GM19438 (cell line): ENCODE measurements around the gene C17orf107.

Source experiments
- ATAC-seq: cut with Tn5 transposase; IDR thresholded peaks from one replicate; pipeline ENCODE4 v1.9.1; 2021; ENCODE audit warnings: low read depth; ENCODE audit not compliant: unreplicated experiment

C17orf107 gene

DNA sequence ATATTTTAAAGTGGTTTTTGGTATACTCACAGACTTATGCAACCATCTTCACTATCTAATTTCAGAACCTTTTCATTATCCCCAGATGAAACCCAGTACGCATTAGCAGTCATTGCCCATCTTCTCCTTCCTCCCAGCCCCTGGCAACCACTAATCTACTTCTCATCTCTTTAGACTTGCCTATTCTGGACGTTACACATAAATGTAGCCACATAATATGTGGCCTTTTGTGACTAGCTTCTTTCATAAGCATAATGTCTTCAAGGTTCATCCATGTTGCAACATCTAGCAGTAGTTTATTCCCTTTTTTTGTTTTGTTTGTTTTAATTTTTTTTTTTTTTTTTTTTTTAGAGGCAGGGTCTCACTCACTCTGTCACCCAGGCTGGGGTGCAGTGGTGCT is 28.5 kb upstream of the C17orf107 start:
- ATAC-seq, result no peak

DNA sequence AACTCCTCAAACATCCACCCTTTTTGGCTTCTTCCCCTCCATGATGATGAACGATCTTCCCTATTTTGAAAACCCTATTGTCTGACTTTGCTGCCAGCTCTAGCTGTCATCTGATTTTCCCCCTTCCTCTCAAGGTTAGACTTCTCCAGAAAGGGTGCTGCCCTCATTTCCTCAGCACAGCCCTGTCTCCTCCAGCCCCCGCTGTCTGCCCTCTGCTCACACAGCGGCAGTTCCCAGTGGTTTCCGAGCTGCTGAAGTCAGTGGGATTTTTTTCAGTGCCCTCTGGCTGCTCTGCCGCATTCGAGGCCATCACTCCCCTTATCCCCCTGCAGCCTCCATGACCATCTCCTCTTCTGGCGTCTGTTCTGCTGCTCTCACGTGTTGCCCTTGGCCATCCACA is 26.6 kb upstream of the C17orf107 start:
- ATAC-seq, result no peak

DNA sequence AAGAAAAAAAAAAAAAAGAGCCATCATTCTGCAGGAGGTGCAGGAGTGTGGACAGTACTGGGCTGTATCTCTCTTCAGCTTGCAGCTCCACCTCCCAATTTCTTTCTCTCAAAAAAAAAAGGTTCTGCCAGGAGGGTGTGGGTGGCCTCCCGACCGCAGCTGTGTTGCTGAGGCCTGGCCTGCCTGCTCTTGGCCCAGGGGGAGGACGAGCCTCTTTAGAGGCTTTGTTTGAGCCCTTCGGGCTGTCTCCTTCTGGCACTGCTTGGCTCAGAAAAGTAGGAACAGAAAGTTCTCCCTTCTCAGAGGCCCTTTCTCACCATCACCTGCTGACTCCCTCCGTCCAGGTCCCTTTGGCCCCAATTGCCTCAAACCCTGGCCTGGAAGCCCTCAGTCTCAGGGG is 22.2 kb upstream of the C17orf107 start:
- no peak for ATAC-seq

DNA sequence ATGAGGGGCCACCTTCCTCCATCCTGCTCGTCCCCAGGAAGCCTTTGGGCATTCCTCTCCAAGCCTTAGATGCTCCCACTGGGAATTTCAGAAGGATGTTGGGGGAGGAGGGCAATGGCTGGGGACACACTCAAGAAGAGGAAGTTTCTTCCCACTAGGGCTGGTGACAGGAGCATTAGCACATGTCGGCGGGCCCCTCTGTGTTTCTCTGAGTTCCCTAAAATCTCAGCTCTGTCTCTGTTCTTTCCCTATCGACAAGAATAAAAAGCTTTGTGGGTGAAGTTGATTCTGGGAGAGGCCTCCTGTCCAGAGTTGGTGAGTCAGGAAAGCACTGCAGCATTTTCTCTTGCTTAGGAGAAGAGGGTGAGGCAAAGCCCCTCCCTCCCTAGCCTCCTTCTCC is 19.7 kb upstream of the C17orf107 start:
- no peak for ATAC-seq

DNA sequence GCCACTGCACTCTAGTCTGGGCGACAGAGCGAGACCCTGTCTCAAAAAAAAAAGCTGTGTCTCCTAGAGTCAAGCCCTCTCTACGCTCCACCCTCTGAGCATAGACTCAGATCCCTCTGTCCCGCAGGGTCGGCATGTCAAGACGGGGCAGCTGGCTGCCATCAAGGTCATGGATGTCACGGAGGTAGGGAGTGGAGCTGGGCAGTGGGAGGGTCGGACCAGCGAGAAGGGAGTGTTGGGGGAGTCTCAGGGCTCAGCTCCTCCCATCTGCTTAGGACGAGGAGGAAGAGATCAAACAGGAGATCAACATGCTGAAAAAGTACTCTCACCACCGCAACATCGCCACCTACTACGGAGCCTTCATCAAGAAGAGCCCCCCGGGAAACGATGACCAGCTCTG is 18.5 kb upstream of the C17orf107 start:
- ATAC-seq, result no peak

DNA sequence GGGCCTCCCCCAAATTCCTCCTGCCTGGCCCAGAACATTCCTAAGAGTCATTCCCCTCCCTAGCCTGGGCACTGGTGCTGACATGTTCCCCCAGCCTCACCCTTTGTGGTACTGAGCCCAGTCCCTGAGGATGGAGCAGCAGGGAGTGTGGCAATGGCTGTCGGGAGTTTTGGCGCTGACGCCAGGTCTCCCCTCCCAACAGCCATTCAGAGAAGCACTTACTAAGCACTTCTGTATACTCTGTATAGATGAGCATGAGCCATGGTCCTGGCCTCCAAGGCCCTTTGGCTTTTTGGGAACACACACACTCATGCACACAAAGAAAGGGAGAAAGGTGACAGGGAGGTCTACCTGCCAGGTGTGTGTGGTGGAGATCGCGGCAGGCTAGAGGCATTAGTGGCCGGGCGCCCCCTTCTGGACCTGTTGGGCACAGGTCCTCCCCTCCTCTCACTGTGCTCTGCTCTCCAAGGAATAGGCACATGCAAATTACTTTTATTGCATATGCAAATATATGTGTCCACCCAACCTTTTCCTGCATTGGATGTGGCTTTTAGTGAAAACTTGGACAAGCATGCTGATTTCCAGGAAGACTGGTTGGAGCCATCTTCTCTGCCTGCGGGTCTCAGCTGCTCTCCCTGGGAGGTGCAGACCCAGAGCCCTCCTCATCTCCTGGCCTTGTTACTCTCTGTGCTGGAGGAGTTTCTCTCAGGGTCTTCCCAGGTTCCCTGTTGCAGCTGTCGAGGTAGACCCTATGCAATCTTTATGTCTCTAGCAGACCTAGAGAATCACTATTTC is 17.4 kb upstream of the C17orf107 start:
- no peak for ATAC-seq

DNA sequence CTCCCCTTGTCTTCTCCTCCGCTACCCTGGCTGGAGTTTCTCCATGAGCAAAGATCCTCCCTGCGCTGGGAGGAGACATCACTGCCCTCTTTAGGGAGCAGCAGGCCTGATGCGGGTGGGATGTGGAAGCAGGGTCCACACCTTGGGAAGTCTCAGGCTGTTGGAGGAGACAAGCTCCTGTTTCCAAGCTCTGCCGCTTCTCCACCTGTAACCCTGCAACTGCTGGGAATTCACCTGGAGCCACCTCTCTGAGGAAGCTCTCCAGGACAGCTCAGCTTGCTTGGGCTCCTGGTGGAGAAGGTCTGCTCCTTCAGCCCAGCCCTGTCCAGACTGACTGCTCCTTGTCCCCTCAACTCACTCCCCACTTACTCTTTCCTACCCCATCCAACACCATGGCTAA is 14.8 kb upstream of the C17orf107 start:
- no peak for ATAC-seq

DNA sequence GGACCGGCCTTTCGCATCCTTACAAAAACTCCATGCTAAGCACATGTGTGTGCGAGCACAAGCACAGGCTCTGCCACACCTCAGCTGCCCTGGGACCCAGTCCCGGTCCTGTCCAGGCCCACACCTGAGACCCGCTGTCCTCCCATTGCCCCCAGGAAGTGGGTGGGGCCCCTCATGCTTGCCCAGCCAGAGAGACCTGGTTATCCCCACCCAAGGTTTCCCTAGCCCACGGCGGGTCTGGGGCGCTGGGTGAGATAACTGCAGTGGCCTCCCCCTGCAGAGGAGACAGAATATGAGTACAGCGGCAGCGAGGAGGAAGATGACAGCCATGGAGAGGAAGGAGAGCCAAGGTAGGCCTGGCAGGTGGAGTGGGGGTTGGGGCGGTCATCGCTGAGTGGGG is 12.5 kb upstream of the C17orf107 start:
- ATAC-seq, result no peak

DNA sequence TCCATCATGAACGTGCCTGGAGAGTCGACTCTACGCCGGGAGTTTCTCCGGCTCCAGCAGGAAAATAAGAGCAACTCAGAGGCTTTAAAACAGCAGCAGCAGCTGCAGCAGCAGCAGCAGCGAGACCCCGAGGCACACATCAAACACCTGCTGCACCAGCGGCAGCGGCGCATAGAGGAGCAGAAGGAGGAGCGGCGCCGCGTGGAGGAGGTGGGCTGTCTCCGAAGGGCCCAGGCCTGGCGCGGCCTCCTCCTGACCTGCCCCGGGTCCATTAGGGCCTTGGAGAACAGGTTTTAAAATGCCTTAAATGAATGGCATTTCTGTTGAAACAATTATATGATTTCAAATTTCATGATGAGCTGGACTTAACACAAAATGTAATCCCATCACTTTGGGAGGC is 11.8 kb upstream of the C17orf107 start:
- ATAC-seq, result no peak

DNA sequence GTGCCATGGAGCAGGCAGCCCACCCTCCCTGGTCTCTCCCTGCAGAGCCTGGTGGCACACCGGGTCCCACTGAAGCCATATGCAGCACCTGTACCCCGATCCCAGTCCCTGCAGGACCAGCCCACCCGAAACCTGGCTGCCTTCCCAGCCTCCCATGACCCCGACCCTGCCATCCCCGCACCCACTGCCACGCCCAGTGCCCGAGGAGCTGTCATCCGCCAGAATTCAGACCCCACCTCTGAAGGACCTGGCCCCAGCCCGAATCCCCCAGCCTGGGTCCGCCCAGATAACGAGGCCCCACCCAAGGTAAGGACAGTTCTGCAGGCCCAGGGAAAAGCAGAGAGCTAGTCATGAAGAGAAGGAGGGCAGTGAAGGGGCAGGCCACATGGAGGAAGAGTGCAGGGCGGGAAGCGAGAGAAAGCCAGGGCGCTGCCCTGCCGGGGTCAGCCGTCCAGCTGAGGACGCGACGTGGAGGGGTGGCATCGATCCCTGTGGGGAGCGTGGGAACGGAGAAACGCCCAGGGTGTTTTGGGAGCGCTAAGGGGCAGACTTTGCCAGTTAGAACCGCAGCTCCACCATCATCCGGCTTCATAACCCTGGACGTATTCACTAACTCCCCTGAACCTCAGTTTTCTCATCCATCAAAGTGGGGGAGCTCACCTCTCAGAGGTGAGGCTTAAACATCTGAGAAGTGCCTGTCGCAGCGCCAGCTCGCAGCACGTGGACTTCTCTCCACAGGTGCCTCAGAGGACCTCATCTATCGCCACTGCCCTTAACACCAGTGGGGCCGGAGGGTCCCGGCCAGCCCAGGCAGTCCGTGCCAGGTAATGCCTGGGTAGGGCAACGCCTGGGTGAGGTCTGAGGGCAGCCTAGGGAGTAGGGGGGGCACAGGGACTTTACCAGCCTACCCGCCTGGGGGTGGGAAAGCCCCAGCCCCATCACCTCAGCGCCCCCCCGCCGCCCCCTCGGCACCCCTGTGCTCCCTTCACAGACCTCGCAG is 7.6 kb upstream of the C17orf107 start:
- ATAC-seq, result no peak

GRCh38 chr17:4892499-4893221 is 6.7 kb upstream of the C17orf107 start:
- no peak for ATAC-seq

- ATAC-seq, result no peak
Observed at GRCh38 chr17:4893272-4893671, 6.1 kb upstream of the C17orf107 start.

- no peak for ATAC-seq
Observed at GRCh38 chr17:4893721-4894560, 5.4 kb upstream of the C17orf107 start.

DNA sequence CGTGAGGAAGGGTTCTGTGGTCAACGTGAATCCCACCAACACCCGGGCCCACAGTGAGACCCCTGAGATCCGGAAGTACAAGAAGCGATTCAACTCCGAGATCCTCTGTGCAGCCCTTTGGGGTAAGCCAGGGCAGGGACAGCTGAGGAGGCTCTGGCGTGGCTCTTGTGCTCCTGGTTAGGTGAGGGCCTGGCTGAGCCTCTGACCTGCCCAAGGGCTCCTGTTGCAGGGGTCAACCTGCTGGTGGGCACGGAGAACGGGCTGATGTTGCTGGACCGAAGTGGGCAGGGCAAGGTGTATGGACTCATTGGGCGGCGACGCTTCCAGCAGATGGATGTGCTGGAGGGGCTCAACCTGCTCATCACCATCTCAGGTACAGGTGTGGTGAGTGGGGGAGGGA is 4.2 kb upstream of the C17orf107 start:
- ATAC-seq, result no peak

- ATAC-seq, result no peak
Observed at GRCh38 chr17:4895657-4896331, 3.5 kb upstream of the C17orf107 start.

GRCh38 chr17:4896332-4897197 is 2.8 kb upstream of the C17orf107 start:
- ATAC-seq, result no peak

DNA sequence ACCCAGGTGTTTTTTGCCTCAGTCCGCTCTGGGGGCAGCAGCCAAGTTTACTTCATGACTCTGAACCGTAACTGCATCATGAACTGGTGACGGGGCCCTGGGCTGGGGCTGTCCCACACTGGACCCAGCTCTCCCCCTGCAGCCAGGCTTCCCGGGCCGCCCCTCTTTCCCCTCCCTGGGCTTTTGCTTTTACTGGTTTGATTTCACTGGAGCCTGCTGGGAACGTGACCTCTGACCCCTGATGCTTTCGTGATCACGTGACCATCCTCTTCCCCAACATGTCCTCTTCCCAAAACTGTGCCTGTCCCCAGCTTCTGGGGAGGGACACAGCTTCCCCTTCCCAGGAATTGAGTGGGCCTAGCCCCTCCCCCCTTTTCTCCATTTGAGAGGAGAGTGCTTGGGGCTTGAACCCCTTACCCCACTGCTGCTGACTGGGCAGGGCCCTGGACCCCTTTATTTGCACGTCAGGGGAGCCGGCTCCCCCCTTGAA is 2.1 kb upstream of the C17orf107 start:
- no peak for ATAC-seq

- ATAC-seq, result no peak
Observed at GRCh38 chr17:4897785-4898184, 1.6 kb upstream of the C17orf107 start.
